Nephron progenitor cell (in vitro differentiated cells): Measurements from ENCODE around the gene MAN1C1.

Source experiments
- DNase-seq: peaks from one replicate; pipeline ENCODE4 v3.0.0; 2021
- H3K27ac Mint-ChIP-seq: 2 replicates; pipeline ENCODE4 v1.8.0; 2021; ENCODE audit warnings: mild to moderate bottlenecking, moderate library complexity, mixed read lengths
- H3K27me3 Mint-ChIP-seq: 2 replicates; pipeline ENCODE4 v1.8.0; 2021; ENCODE audit warnings: mild to moderate bottlenecking, low read depth, mixed read lengths; ENCODE audit not compliant: poor library complexity
- H3K36me3 Mint-ChIP-seq: 2 replicates; pipeline ENCODE4 v1.8.0; 2021; ENCODE audit warnings: low read depth, mixed read lengths
- H3K4me1 Mint-ChIP-seq: 2 replicates; pipeline ENCODE4 v1.8.0; 2021; ENCODE audit warnings: mixed read lengths
- H3K4me3 Mint-ChIP-seq: 2 replicates; pipeline ENCODE4 v1.8.0; 2021; ENCODE audit warnings: mild to moderate bottlenecking, moderate library complexity, mixed read lengths
- H3K9me3 Mint-ChIP-seq: 2 replicates; pipeline ENCODE4 v1.8.0; 2021; ENCODE audit warnings: mild to moderate bottlenecking, moderate library complexity, mixed read lengths
- CTCF ChIP-seq: fragments of 200-600 bp; sonication (generic); IDR thresholded peaks from 2 replicates; pipeline ENCODE4 v1.5.0; 2021; ENCODE audit warnings: antibody characterized with exemption

MAN1C1 gene

GRCh38 chr1:25799352-25799934 lies 182.9 kb downstream of the MAN1C1 start:
- Mint-ChIP-seq H3K4me1 (peaks cover 61% of the 10 kb centered on the region), H3K27me3 (peaks cover 34% of the 10 kb centered on the region), H3K4me3 (peak overlapping the region; percentile 76), H3K36me3 (no peaks in the 10 kb centered on the region), H3K9me3 (no peaks in the 10 kb centered on the region), H3K27ac (no peak overlapping the region)
- DNase-seq: no peak
- no peak for TF ChIP-seq CTCF

GRCh38 chr1:25799935-25800702 lies 183.5 kb downstream of the MAN1C1 start, which contains the start of gene SELENON:
Gene SELENON (plus strand): TSS chr1:25800193. CDS start chr1:25800231, 38 bp downstream.
- peaks cover 28% of the 10 kb centered on the region for H3K27me3 Mint-ChIP-seq
- H3K4me1 Mint-ChIP-seq: peaks cover 63% of the 10 kb centered on the region
- peaks cover under 1% of the 10 kb centered on the region for H3K36me3 Mint-ChIP-seq
- no peaks in the 10 kb centered on the region for H3K9me3 Mint-ChIP-seq
- no peak for TF ChIP-seq CTCF
- peak within 1 kb of the TSS; percentile 90 for H3K4me3 Mint-ChIP-seq
- no peak within 1 kb of the TSS for H3K27ac Mint-ChIP-seq
- peak; percentile 80 for DNase-seq

- Mint-ChIP-seq H3K36me3 (peaks cover 8% of the 10 kb centered on the region), H3K9me3 (no peaks in the 10 kb centered on the region), H3K4me1 (peaks cover 68% of the 10 kb centered on the region), H3K27me3 (peaks cover 26% of the 10 kb centered on the region), H3K4me3 (peak overlapping the region; percentile 90), H3K27ac (no peak overlapping the region)
- TF ChIP-seq CTCF: no peak
- DNase-seq: no peak
Measured at GRCh38 chr1:25800703-25801377, 184.2 kb downstream of the MAN1C1 start.

GRCh38 chr1:25802915-25803314 lies 186.3 kb downstream of the MAN1C1 start:
- Mint-ChIP-seq H3K27ac (no peak overlapping the region), H3K27me3 (peaks cover 12% of the 10 kb centered on the region), H3K4me1 (peaks cover 53% of the 10 kb centered on the region), H3K9me3 (no peaks in the 10 kb centered on the region), H3K36me3 (peaks cover 14% of the 10 kb centered on the region), H3K4me3 (peak overlapping the region; percentile 14)
- TF ChIP-seq CTCF: no peak
- DNase-seq: no peak

GRCh38 chr1:25803368-25803767 lies 186.8 kb downstream of the MAN1C1 start:
- Mint-ChIP-seq H3K4me3 (no peak overlapping the region), H3K27ac (no peak overlapping the region), H3K9me3 (no peaks in the 10 kb centered on the region), H3K36me3 (peaks cover 14% of the 10 kb centered on the region), H3K27me3 (peaks cover 9% of the 10 kb centered on the region), H3K4me1 (peaks cover 49% of the 10 kb centered on the region)
- TF ChIP-seq CTCF: no peak
- DNase-seq: no peak
